Measurements from ENCODE around the gene KCNA2.

KCNA2 gene

GRCh38 chr1:110610696-110611286 is 4.6 kb upstream of the KCNA2 start:
- no peaks in the 10 kb centered on the region for H3K9me3 ChIP-seq (ENCODE audit: control insufficient read depth, insufficient read depth, low read length)
- no peaks in the 10 kb centered on the region for H4K20me1 ChIP-seq (ENCODE audit: control insufficient read depth, insufficient read depth, low read depth, low read length)
- no peak for TF ChIP-seq EZH2phosphoT487 (IDR thresholded peaks at IDR 0.05; ENCODE audit: borderline replicate concordance, low read length)
- TF ChIP-seq CTCF (IDR thresholded peaks at IDR 0.05; ENCODE audit: low read depth, low read length, poor library complexity, severe bottlenecking): no peak
- peaks cover 52% of the 10 kb centered on the region for H3K27me3 ChIP-seq (ENCODE audit: control insufficient read depth, low read length)
- no peaks in the 10 kb centered on the region for H3F3A ChIP-seq (ENCODE audit: control insufficient read depth, insufficient read depth)
- no peak overlapping the region for H3K4me3 ChIP-seq (ENCODE audit: low read length)
- H3K4me2 ChIP-seq (ENCODE audit: low read length): no peak overlapping the region
- no peaks in the 10 kb centered on the region for H3K36me3 ChIP-seq (ENCODE audit: control insufficient read depth, low read length)
- peaks cover 24% of the 10 kb centered on the region for H3K4me1 ChIP-seq (ENCODE audit: control insufficient read depth, low read length)
- no peak overlapping the region for H3K27ac ChIP-seq (ENCODE audit: low read depth, low read length)
- no peaks in the 10 kb centered on the region for H3K9me2 ChIP-seq (replicated peaks; ENCODE audit: control insufficient read depth, low read length)
- H3K79me2 ChIP-seq (ENCODE audit: control insufficient read depth, low read length): no peaks in the 10 kb centered on the region

- no peaks in the 10 kb centered on the region for H3K9me3 ChIP-seq (ENCODE audit: control insufficient read depth, insufficient read depth, low read length)
- H3K79me2 ChIP-seq (ENCODE audit: control insufficient read depth, low read length): no peaks in the 10 kb centered on the region
- H3K9me2 ChIP-seq (replicated peaks; ENCODE audit: control insufficient read depth, low read length): no peaks in the 10 kb centered on the region
- no peak overlapping the region for H3K27ac ChIP-seq (ENCODE audit: low read depth, low read length)
- peaks cover 59% of the 10 kb centered on the region for H3K27me3 ChIP-seq (ENCODE audit: control insufficient read depth, low read length)
- no peak overlapping the region for H3K4me2 ChIP-seq (ENCODE audit: low read length)
- no peaks in the 10 kb centered on the region for H3K36me3 ChIP-seq (ENCODE audit: control insufficient read depth, low read length)
- peaks cover 24% of the 10 kb centered on the region for H3K4me1 ChIP-seq (ENCODE audit: control insufficient read depth, low read length)
- no peaks in the 10 kb centered on the region for H4K20me1 ChIP-seq (ENCODE audit: control insufficient read depth, insufficient read depth, low read depth, low read length)
- TF ChIP-seq EZH2phosphoT487 (IDR thresholded peaks at IDR 0.05; ENCODE audit: borderline replicate concordance, low read length) (no peak), CTCF (IDR thresholded peaks at IDR 0.05; ENCODE audit: low read depth, low read length, poor library complexity, severe bottlenecking) (no peak)
- no peak overlapping the region for H3K4me3 ChIP-seq (ENCODE audit: low read length)
- H3F3A ChIP-seq (ENCODE audit: control insufficient read depth, insufficient read depth): no peaks in the 10 kb centered on the region
Observed at GRCh38 chr1:110610084-110610483, 3.9 kb upstream of the KCNA2 start.

- Histone ChIP-seq H3K9me2 (replicated peaks; ENCODE audit: control insufficient read depth, low read length) (no peaks in the 10 kb centered on the region), H3K27me3 (ENCODE audit: control insufficient read depth, low read length) (peaks cover 66% of the 10 kb centered on the region), H3K4me1 (ENCODE audit: control insufficient read depth, low read length) (peaks cover 24% of the 10 kb centered on the region), H3K27ac (ENCODE audit: low read depth, low read length) (no peak overlapping the region), H3K9me3 (ENCODE audit: control insufficient read depth, insufficient read depth, low read length) (no peaks in the 10 kb centered on the region), H3K4me3 (ENCODE audit: low read length) (no peak overlapping the region), H3F3A (ENCODE audit: control insufficient read depth, insufficient read depth) (no peaks in the 10 kb centered on the region), H3K4me2 (ENCODE audit: low read length) (no peak overlapping the region), H3K79me2 (ENCODE audit: control insufficient read depth, low read length) (no peaks in the 10 kb centered on the region), H4K20me1 (ENCODE audit: control insufficient read depth, insufficient read depth, low read depth, low read length) (no peaks in the 10 kb centered on the region), H3K36me3 (ENCODE audit: control insufficient read depth, low read length) (no peaks in the 10 kb centered on the region)
- TF ChIP-seq CTCF (IDR thresholded peaks at IDR 0.05; ENCODE audit: low read depth, low read length, poor library complexity, severe bottlenecking): no peak
- TF ChIP-seq EZH2phosphoT487 (IDR thresholded peaks at IDR 0.05; ENCODE audit: borderline replicate concordance, low read length): no peak
Observed at GRCh38 chr1:110608247-110608646, 2.1 kb upstream of the KCNA2 start.

Measured in DOHH2 (cell line).